HepG2 (cell line): ENCODE results near the gene CLIC1. TPM values are rescaled to one million over a fixed set of nuclear protein-coding genes. Genes with fewer than 3 reads are reported as not detected.

Experiments used
- ARID2 ChIP-seq: sonication (generic); formaldehyde crosslinking; IDR thresholded peaks from 2 replicates; pipeline ENCODE4 v1.8.1; 2022; ENCODE audit warnings: mild to moderate bottlenecking, missing genetic modification reagents, borderline replicate concordance
- ATF1 ChIP-seq: IDR thresholded peaks from 2 replicates; pipeline ENCODE4 v1.6.1; 2016; ENCODE audit warnings: mild to moderate bottlenecking, control low read depth
- CREM ChIP-seq, 2 experiments: sonication (generic) in 1 of 2; formaldehyde crosslinking in 1 of 2; IDR thresholded peaks; 2 replicates each; pipeline versions ENCODE4 v1.4.0 to v1.6.1; 2016 to 2020; ENCODE audit warnings: antibody characterized with exemption in 1 of 2, mild to moderate bottlenecking in 1 of 2, missing genetic modification reagents in 1 of 2
- FOXC1 ChIP-seq: sonication (generic); formaldehyde crosslinking; IDR thresholded peaks from 2 replicates; pipeline ENCODE4 v1.8.0; 2022; ENCODE audit warnings: mild to moderate bottlenecking, missing genetic modification reagents, borderline replicate concordance
- HNRNPLL ChIP-seq: fragments of 200-400 bp; formaldehyde crosslinking; IDR thresholded peaks from 2 replicates; pipeline ENCODE4 v1.6.1; 2017; ENCODE audit warnings: mild to moderate bottlenecking, low read depth, low read length; ENCODE audit not compliant: poor library complexity, severe bottlenecking
- KIAA2018 ChIP-seq: sonication (generic); formaldehyde crosslinking; IDR thresholded peaks from 2 replicates; pipeline ENCODE4 v1.5.0; 2020; ENCODE audit warnings: mild to moderate bottlenecking, missing genetic modification reagents, borderline replicate concordance
- PHF21A ChIP-seq: sonication (generic); formaldehyde crosslinking; IDR thresholded peaks from 2 replicates; pipeline ENCODE4 v1.5.0; 2020; ENCODE audit warnings: mild to moderate bottlenecking, missing genetic modification reagents
- PHF5A ChIP-seq: IDR thresholded peaks from one replicate; pipeline ENCODE4 v1.6.1; 2018; ENCODE audit warnings: low read depth, missing genetic modification reagents; ENCODE audit not compliant: unreplicated experiment
- STAG1 ChIP-seq: sonication (generic); formaldehyde crosslinking; IDR thresholded peaks from 2 replicates; pipeline ENCODE4 v1.4.0; 2020; ENCODE audit warnings: missing genetic modification reagents
- TEF ChIP-seq: sonication (generic); formaldehyde crosslinking; IDR thresholded peaks from 2 replicates; pipeline ENCODE4 v1.5.0; 2020; ENCODE audit warnings: missing genetic modification reagents
- ZFP90 ChIP-seq: sonication (generic); formaldehyde crosslinking; IDR thresholded peaks from 2 replicates; pipeline ENCODE4 v1.8.0; 2022; ENCODE audit warnings: missing genetic modification reagents, mild to moderate bottlenecking, inconsistent platforms, borderline replicate concordance
- ZNF513 ChIP-seq: sonication (generic); formaldehyde crosslinking; conservative IDR thresholded peaks from 2 replicates; pipeline ENCODE4 v1.5.0; 2020; ENCODE audit warnings: missing genetic modification reagents
- ZSCAN25 ChIP-seq: sonication (generic); formaldehyde crosslinking; IDR thresholded peaks from 2 replicates; pipeline ENCODE4 v1.8.0; 2022; ENCODE audit warnings: mild to moderate bottlenecking, missing genetic modification reagents
- polyA plus RNA-seq, 8 experiments: library from polyadenylated mRNA; depleted of rRNA in 3 of 8; stranded (reverse) in 7 of 8; unstranded in 1 of 8; fragments of >200 nt; fragmentation: Illumina TruSeq in 4 of 8; extraction: Trizol in 4 of 8; gene quantifications; 2 replicates each; pipeline versions ENCODE4 v1.2.1 to v1.2.3, GENCODE V29; 2011 to 2016; ENCODE audit warnings: low read depth in 4 of 8, missing spikeins in 1 of 8, mixed read lengths in 1 of 8; ENCODE audit not compliant: insufficient read depth in 1 of 8
- total RNA-seq, 5 experiments: library from RNA; depleted of rRNA; stranded (reverse); fragments of >200 nt; fragmentation: Illumina TruSeq; extraction: Trizol; gene quantifications; 2 replicates each; pipeline ENCODE4 v1.2.3, GENCODE V29; 2016; ENCODE audit warnings: low read depth in 1 of 5
- TF ChIP-seq, protein P1 (sequence below): sonication (generic); formaldehyde crosslinking; IDR thresholded peaks from 2 replicates; pipeline ENCODE4 v1.4.0; 2020; ENCODE audit warnings: mild to moderate bottlenecking, missing genetic modification reagents

Gene CLIC1
- total and polyA plus RNA-seq, 2 of the 13 experiments (the other 11 are each of a cell fraction or from before 2014, with no cell fraction given), result 602 to 891 TPM

GRCh38 chr6:31776989-31777666 is 40.8 kb upstream of the CLIC1 start, which contains the start of gene VWA7 (continued):
- TF ChIP-seq PHF5A (peak; percentile 88), TEF (CRISPR knock-in tag) (no peak), STAG1 (peak; percentile 12; the same call in 1 of the 2 replicates), ZNF513 (no peak), PHF21A (CRISPR knock-in tag) (peak; percentile 93), ZFP90 (peak; percentile 21; the same call in 1 of the 2 replicates), FOXC1 (CRISPR knock-in tag) (peak; percentile 86; the same call in 1 of the 2 replicates), ARID2 (no peak), ZSCAN25 (CRISPR knock-in tag) (peak; percentile 87), CREM (IDR thresholded peaks at IDR 0.05) (peak; percentile 87; the same call in 1 of the 2 replicates), CREM (CRISPR knock-in tag; IDR thresholded peaks at IDR 0.05) (no peak; the same call in 1 of the 2 replicates), KIAA2018 (CRISPR knock-in tag) (no peak), HNRNPLL (peak; percentile 31), ATF1 (CRISPR knock-in tag) (no peak; the same call in 1 of the 2 replicates)
- TF ChIP-seq, protein P1, sequence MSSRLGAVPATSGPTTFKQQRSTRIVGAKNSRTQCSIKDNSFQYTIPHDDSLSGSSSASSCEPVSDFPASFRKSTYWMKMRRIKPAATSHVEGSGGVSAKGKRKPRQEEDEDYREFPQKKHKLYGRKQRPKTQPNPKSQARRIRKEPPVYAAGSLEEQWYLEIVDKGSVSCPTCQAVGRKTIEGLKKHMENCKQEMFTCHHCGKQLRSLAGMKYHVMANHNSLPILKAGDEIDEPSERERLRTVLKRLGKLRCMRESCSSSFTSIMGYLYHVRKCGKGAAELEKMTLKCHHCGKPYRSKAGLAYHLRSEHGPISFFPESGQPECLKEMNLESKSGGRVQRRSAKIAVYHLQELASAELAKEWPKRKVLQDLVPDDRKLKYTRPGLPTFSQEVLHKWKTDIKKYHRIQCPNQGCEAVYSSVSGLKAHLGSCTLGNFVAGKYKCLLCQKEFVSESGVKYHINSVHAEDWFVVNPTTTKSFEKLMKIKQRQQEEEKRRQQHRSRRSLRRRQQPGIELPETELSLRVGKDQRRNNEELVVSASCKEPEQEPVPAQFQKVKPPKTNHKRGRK, result no peak
